H9 (cell line): ENCODE measurements around the gene TMEM131. TPM values are rescaled to one million over a fixed set of nuclear protein-coding genes. Genes with fewer than 3 reads are reported as not detected.

Experiments used
- DNase-seq: peaks from one replicate; pipeline ENCODE4 v3.0.0-alpha.2; 2017
- H2AFZ ChIP-seq: one replicate; pipeline ENCODE4 v1.6.1; 2013; ENCODE audit warnings: mild to moderate bottlenecking, low read length, control low read depth, moderate library complexity
- H2AK5ac ChIP-seq: 2 replicates; pipeline ENCODE4 v1.6.1; 2013; ENCODE audit warnings: low read length, control low read depth, mixed read lengths; ENCODE audit not compliant: insufficient read length
- H2BK120ac ChIP-seq: one replicate; pipeline ENCODE4 v1.6.1; 2013; ENCODE audit warnings: low read depth, mild to moderate bottlenecking, low read length, control low read depth, inconsistent platforms; ENCODE audit not compliant: poor library complexity, severe bottlenecking
- H2BK12ac ChIP-seq: 2 replicates; pipeline ENCODE4 v1.6.1; 2013; ENCODE audit warnings: low read length, control low read depth, mixed read lengths, low read depth; ENCODE audit not compliant: insufficient read length
- H2BK15ac ChIP-seq: 2 replicates; pipeline ENCODE4 v1.6.1; 2013; ENCODE audit warnings: low read depth, low read length, control low read depth
- H2BK20ac ChIP-seq: one replicate; pipeline ENCODE4 v1.6.1; 2013; ENCODE audit warnings: low read depth, mild to moderate bottlenecking, low read length, control low read depth, inconsistent platforms; ENCODE audit not compliant: poor library complexity, severe bottlenecking
- H2BK5ac ChIP-seq: 2 replicates; pipeline ENCODE4 v1.6.1; 2013; ENCODE audit warnings: low read length, control low read depth, mixed read lengths; ENCODE audit not compliant: insufficient read length
- H3K14ac ChIP-seq: 2 replicates; pipeline ENCODE4 v1.6.1; 2013; ENCODE audit warnings: low read length, control low read depth; ENCODE audit not compliant: insufficient read depth
- H3K18ac ChIP-seq: 2 replicates; pipeline ENCODE4 v1.6.1; 2013; ENCODE audit warnings: low read depth, mild to moderate bottlenecking, mixed read lengths, low read length, control low read depth; ENCODE audit not compliant: insufficient read length
- H3K23ac ChIP-seq: 2 replicates; pipeline ENCODE4 v1.6.1; 2013; ENCODE audit warnings: low read length, control low read depth, mixed read lengths, low read depth; ENCODE audit not compliant: insufficient read length
- H3K23me2 ChIP-seq: 2 replicates; pipeline ENCODE4 v1.6.1; 2013; ENCODE audit warnings: low read depth, mild to moderate bottlenecking, mixed read lengths, low read length, control low read depth; ENCODE audit not compliant: insufficient read length, poor library complexity, severe bottlenecking
- H3K27ac ChIP-seq: 2 replicates; pipeline ENCODE4 v1.5.1; 2013; ENCODE audit warnings: low read length, control low read depth, mixed read lengths, low read depth; ENCODE audit not compliant: insufficient read length
- H3K27me3 ChIP-seq: 2 replicates; pipeline ENCODE4 v1.6.1; 2013; ENCODE audit warnings: low read length, control low read depth, inconsistent platforms; ENCODE audit not compliant: insufficient read depth
- H3K4ac ChIP-seq: 2 replicates; pipeline ENCODE4 v1.6.1; 2013; ENCODE audit warnings: low read depth, mild to moderate bottlenecking, control low read depth, inconsistent platforms, low read length, moderate library complexity
- H3K4me1 ChIP-seq: 2 replicates; pipeline ENCODE4 v1.6.1; 2013; ENCODE audit warnings: low read length, control low read depth, inconsistent platforms; ENCODE audit not compliant: insufficient read depth
- H3K4me2 ChIP-seq: 2 replicates; pipeline ENCODE4 v1.6.1; 2013; ENCODE audit warnings: low read length, control low read depth, mixed read lengths; ENCODE audit not compliant: insufficient read length, insufficient read depth
- H3K56ac ChIP-seq: 2 replicates; pipeline ENCODE4 v1.6.1; 2013; ENCODE audit warnings: low read depth, mild to moderate bottlenecking, mixed read lengths, low read length, control low read depth; ENCODE audit not compliant: insufficient read length
- H3K79me1 ChIP-seq: 2 replicates; pipeline ENCODE4 v1.6.1; 2013; ENCODE audit warnings: low read depth, mild to moderate bottlenecking, moderate library complexity, low read length, control low read depth, inconsistent platforms; ENCODE audit not compliant: insufficient read depth, poor library complexity, severe bottlenecking
- H3K79me2 ChIP-seq: 2 replicates; pipeline ENCODE4 v1.6.1; 2013; ENCODE audit warnings: low read length, control low read depth, inconsistent platforms; ENCODE audit not compliant: insufficient read depth
- H3K9ac ChIP-seq: 2 replicates; pipeline ENCODE4 v1.6.1; 2013; ENCODE audit warnings: low read length, control low read depth, mixed read lengths; ENCODE audit not compliant: insufficient read length; ENCODE audit errors: extremely low read depth
- H3K9me3 ChIP-seq: one replicate; pipeline ENCODE4 v1.6.1; 2013; ENCODE audit warnings: low read depth, low read length, inconsistent platforms; ENCODE audit not compliant: control insufficient read depth
- H3T11ph ChIP-seq: one replicate; pipeline ENCODE4 v1.6.1; 2013; ENCODE audit warnings: mild to moderate bottlenecking, low read length, control low read depth, inconsistent platforms
- H4K20me1 ChIP-seq: one replicate; pipeline ENCODE4 v1.6.1; 2013; ENCODE audit not compliant: control insufficient read depth, insufficient read length, insufficient read depth
- H4K5ac ChIP-seq: 2 replicates; pipeline ENCODE4 v1.6.1; 2013; ENCODE audit warnings: low read depth, mild to moderate bottlenecking, mixed read lengths, low read length, control low read depth; ENCODE audit not compliant: insufficient read length
- H4K8ac ChIP-seq: replicated peaks from 2 replicates; pipeline ENCODE4 v1.6.1; 2013; ENCODE audit warnings: low read length, control low read depth, mixed read lengths, low read depth; ENCODE audit not compliant: insufficient read length
- H4K91ac ChIP-seq: 2 replicates; pipeline ENCODE4 v1.6.1; 2013; ENCODE audit warnings: low read depth, mild to moderate bottlenecking, moderate library complexity, mixed read lengths, low read length, control low read depth; ENCODE audit not compliant: insufficient read length
- H3K27ac Mint-ChIP-seq, 3 experiments: 2 replicates in 2 of 3; 3 replicates in 1 of 3; pipeline ENCODE4 v1.8.0; 2020 to 2021; ENCODE audit warnings: mixed read lengths in 3 of 3, mild to moderate bottlenecking in 1 of 3, moderate library complexity in 1 of 3
- H3K27me3 Mint-ChIP-seq: 2 replicates; pipeline ENCODE4 v1.8.0; 2021; ENCODE audit warnings: low read depth, mild to moderate bottlenecking, moderate library complexity, mixed read lengths
- H3K36me3 Mint-ChIP-seq, 3 experiments: 2 replicates in 2 of 3; 3 replicates in 1 of 3; pipeline ENCODE4 v1.8.0; 2020 to 2021; ENCODE audit warnings: low read depth in 3 of 3, mixed read lengths in 3 of 3; ENCODE audit not compliant: insufficient read depth in 1 of 3
- H3K4me1 Mint-ChIP-seq, 2 experiments: 2 replicates each; pipeline ENCODE4 v1.8.0; 2020; ENCODE audit warnings: mixed read lengths in 2 of 2
- H3K4me3 Mint-ChIP-seq, 2 experiments: 2 replicates in 1 of 2; 3 replicates in 1 of 2; pipeline ENCODE4 v1.8.0; 2020 to 2021; ENCODE audit warnings: mild to moderate bottlenecking in 2 of 2, mixed read lengths in 2 of 2, moderate library complexity in 1 of 2
- H3K9me3 Mint-ChIP-seq, 2 experiments: 2 replicates in 1 of 2; 3 replicates in 1 of 2; pipeline ENCODE4 v1.8.0; 2020; ENCODE audit warnings: mild to moderate bottlenecking in 2 of 2, mixed read lengths in 2 of 2, moderate library complexity in 1 of 2
- WGBS: extraction: QIAGEN DNeasy Blood & Tissue Kit; methylation state at CpG from one replicate; pipeline ENCODE4 v1.1.7; 2013; ENCODE audit warnings: missing lambda C conversion rate, low lambda C conversion rate, mixed read lengths; ENCODE audit not compliant: insufficient read length; ENCODE audit errors: extremely low coverage; 5-methylcytosine and 5-hydroxymethylcytosine counted together
- total RNA-seq: library from RNA; stranded (reverse); gene quantifications from 2 replicates; pipeline ENCODE4 v1.2.1, GENCODE V29; 2021
- TF ChIP-seq, protein P1 (sequence below): fragments of 200-600 bp; sonication (generic); conservative IDR thresholded peaks from 3 replicates; pipeline ENCODE4 v1.8.0; 2021; ENCODE audit warnings: antibody characterized with exemption, mild to moderate bottlenecking

The TMEM131 gene
- total RNA-seq, 1 experiment from 2014 or later, result 20.9 TPM

DNA sequence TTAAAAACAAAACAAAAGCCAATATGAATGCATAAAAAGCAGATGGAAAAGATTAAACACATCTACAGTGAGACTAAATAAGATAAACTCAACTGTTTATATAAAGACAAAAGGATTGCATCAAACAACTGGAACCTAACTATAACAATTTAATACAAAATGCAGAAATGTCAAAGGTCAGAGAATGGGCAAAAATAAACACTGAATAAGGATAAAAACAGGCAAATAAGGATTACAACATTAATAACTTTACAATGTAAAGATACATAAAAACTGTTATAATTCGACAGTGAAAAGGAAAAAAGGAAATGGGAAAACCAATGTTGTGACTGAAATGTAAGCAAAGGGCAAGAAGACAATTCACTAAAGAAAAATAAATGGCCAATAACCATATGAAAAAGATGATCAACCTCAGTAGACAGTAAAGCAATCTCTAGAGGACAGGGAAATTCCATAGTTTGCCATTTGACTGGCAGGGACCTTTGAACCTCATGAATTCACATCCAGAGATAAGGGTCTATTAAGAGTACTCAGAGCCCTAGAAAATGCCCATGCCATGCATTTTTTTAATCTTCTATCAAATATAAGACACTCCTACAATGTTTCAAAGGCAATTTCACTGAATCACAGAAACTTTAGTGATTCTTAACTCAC lies 83.7 kb downstream of the TMEM131 start:
- Histone ChIP-seq H3T11ph (no peak overlapping the region), H3K9ac (no peak overlapping the region), H2BK5ac (no peak overlapping the region), H2BK12ac (no peak overlapping the region), H3K9me3 (no peaks in the 10 kb centered on the region), H3K27ac (no peak overlapping the region), H3K23ac (no peak overlapping the region), H4K91ac (no peak overlapping the region), H2BK15ac (no peak overlapping the region), H3K4me1 (no peaks in the 10 kb centered on the region), H2BK120ac (no peak overlapping the region), H3K56ac (no peak overlapping the region), H3K4ac (no peak overlapping the region), H2BK20ac (no peak overlapping the region), H3K18ac (no peak overlapping the region), H4K8ac (no peak overlapping the region), H3K4me2 (no peak overlapping the region), H3K14ac (no peak overlapping the region), H3K27me3 (no peaks in the 10 kb centered on the region), H3K23me2 (no peaks in the 10 kb centered on the region), H3K79me2 (no peaks in the 10 kb centered on the region), H3K79me1 (no peaks in the 10 kb centered on the region), H4K5ac (no peak overlapping the region), H2AK5ac (no peak overlapping the region), H4K20me1 (no peaks in the 10 kb centered on the region), H2AFZ (no peak overlapping the region)
- WGBS, result no CpG with 5 or more reads among the region's 1 CpG
- Mint-ChIP-seq H3K4me1 (peaks cover 2 to 6% of the 10 kb centered on the region in 2 experiments), H3K27ac (no peak overlapping the region), H3K9me3 (no peaks in the 10 kb centered on the region), H3K36me3 (peaks cover 0 to 6% (median 0%) of the 10 kb centered on the region in 3 experiments; a peak in 1 of 7 replicates), H3K27me3 (no peaks in the 10 kb centered on the region), H3K4me3 (no peak overlapping the region)
- no peak for DNase-seq
- TF ChIP-seq, protein P1, sequence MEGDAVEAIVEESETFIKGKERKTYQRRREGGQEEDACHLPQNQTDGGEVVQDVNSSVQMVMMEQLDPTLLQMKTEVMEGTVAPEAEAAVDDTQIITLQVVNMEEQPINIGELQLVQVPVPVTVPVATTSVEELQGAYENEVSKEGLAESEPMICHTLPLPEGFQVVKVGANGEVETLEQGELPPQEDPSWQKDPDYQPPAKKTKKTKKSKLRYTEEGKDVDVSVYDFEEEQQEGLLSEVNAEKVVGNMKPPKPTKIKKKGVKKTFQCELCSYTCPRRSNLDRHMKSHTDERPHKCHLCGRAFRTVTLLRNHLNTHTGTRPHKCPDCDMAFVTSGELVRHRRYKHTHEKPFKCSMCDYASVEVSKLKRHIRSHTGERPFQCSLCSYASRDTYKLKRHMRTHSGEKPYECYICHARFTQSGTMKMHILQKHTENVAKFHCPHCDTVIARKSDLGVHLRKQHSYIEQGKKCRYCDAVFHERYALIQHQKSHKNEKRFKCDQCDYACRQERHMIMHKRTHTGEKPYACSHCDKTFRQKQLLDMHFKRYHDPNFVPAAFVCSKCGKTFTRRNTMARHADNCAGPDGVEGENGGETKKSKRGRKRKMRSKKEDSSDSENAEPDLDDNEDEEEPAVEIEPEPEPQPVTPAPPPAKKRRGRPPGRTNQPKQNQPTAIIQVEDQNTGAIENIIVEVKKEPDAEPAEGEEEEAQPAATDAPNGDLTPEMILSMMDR, result no peak
